Measurements from ENCODE around the gene PFDN1.

Gene PFDN1

GRCh38 chr5:140321796-140322195, 18.9 kb upstream of the PFDN1 start:
- no peak for DNase-seq (ENCODE audit: insufficient read length, low spot score)
- no peak for TF ChIP-seq POLR2A (IDR thresholded peaks at IDR 0.05; ENCODE audit: low read depth, low read length)
- FAIRE-seq, result no peak

- TF ChIP-seq POLR2A (IDR thresholded peaks at IDR 0.05; ENCODE audit: low read depth, low read length), result no peak
- no peak for DNase-seq (ENCODE audit: insufficient read length, low spot score)
- no peak for FAIRE-seq
Measured at GRCh38 chr5:140319833-140320232, 16.9 kb upstream of the PFDN1 start.

- FAIRE-seq (no peak), DNase-seq (ENCODE audit: insufficient read length, low spot score) (no peak)
- TF ChIP-seq POLR2A (IDR thresholded peaks at IDR 0.05; ENCODE audit: low read depth, low read length), result no peak
Measured at GRCh38 chr5:140318792-140319191, 15.9 kb upstream of the PFDN1 start.

GRCh38 chr5:140317859-140318258, 15.0 kb upstream of the PFDN1 start:
- FAIRE-seq (no peak), DNase-seq (ENCODE audit: insufficient read length, low spot score) (no peak)

GRCh38 chr5:140312791-140313189, 9.9 kb upstream of the PFDN1 start:
- no peak for DNase-seq (ENCODE audit: insufficient read length, low spot score)
- FAIRE-seq, result no peak
- no peak for TF ChIP-seq POLR2A (IDR thresholded peaks at IDR 0.05; ENCODE audit: low read depth, low read length)

More at GRCh38 chr5:140317859-140318258, 15.0 kb upstream of the PFDN1 start:
- no peak for TF ChIP-seq POLR2A (IDR thresholded peaks at IDR 0.05; ENCODE audit: low read depth, low read length)

GRCh38 chr5:140312067-140312790, 9.3 kb upstream of the PFDN1 start:
- FAIRE-seq, result peak; percentile 94
- no peak for TF ChIP-seq POLR2A (IDR thresholded peaks at IDR 0.05; ENCODE audit: low read depth, low read length)
- DNase-seq (ENCODE audit: insufficient read length, low spot score), result peak; percentile 32

GRCh38 chr5:140311011-140311467, 8.1 kb upstream of the PFDN1 start:
- FAIRE-seq (peak; percentile 27), DNase-seq (ENCODE audit: insufficient read length, low spot score) (no peak)

GRCh38 chr5:140310434-140310833, 7.5 kb upstream of the PFDN1 start:
- DNase-seq (ENCODE audit: insufficient read length, low spot score) (no peak), FAIRE-seq (no peak)
- TF ChIP-seq POLR2A (IDR thresholded peaks at IDR 0.05; ENCODE audit: low read depth, low read length), result no peak

More at GRCh38 chr5:140311011-140311467, 8.1 kb upstream of the PFDN1 start:
- no peak for TF ChIP-seq POLR2A (IDR thresholded peaks at IDR 0.05; ENCODE audit: low read depth, low read length)

- FAIRE-seq, result no peak
- no peak for TF ChIP-seq POLR2A (IDR thresholded peaks at IDR 0.05; ENCODE audit: low read depth, low read length)
- no peak for DNase-seq (ENCODE audit: insufficient read length, low spot score)
Measured at GRCh38 chr5:140309706-140310249, 6.9 kb upstream of the PFDN1 start.

- no peak for FAIRE-seq
- no peak for TF ChIP-seq POLR2A (IDR thresholded peaks at IDR 0.05; ENCODE audit: low read depth, low read length)
Measured at GRCh38 chr5:140305471-140305870, 2.6 kb upstream of the PFDN1 start.

GRCh38 chr5:140303966-140304365, 1.1 kb upstream of the PFDN1 start:
- FAIRE-seq (no peak), DNase-seq (ENCODE audit: insufficient read length, low spot score) (no peak)
- TF ChIP-seq POLR2A (IDR thresholded peaks at IDR 0.05; ENCODE audit: low read depth, low read length), result no peak

More at GRCh38 chr5:140305471-140305870, 2.6 kb upstream of the PFDN1 start:
- no peak for DNase-seq (ENCODE audit: insufficient read length, low spot score)

- no peak for FAIRE-seq
- no peak for DNase-seq (ENCODE audit: insufficient read length, low spot score)
- TF ChIP-seq POLR2A (IDR thresholded peaks at IDR 0.05; ENCODE audit: low read depth, low read length), result no peak
Measured at GRCh38 chr5:140301136-140301535, 1.8 kb downstream of the PFDN1 start.

- DNase-seq (ENCODE audit: insufficient read length, low spot score) (no peak), FAIRE-seq (no peak)
- TF ChIP-seq POLR2A (IDR thresholded peaks at IDR 0.05; ENCODE audit: low read depth, low read length), result no peak
Measured at GRCh38 chr5:140299056-140299455, 3.8 kb downstream of the PFDN1 start.

GRCh38 chr5:140298183-140298601, 4.7 kb downstream of the PFDN1 start:
- DNase-seq (ENCODE audit: insufficient read length, low spot score) (no peak), FAIRE-seq (peak; percentile 87)
- TF ChIP-seq POLR2A (IDR thresholded peaks at IDR 0.05; ENCODE audit: low read depth, low read length), result no peak

- DNase-seq (ENCODE audit: insufficient read length, low spot score) (no peak), FAIRE-seq (no peak)
- TF ChIP-seq POLR2A (IDR thresholded peaks at IDR 0.05; ENCODE audit: low read depth, low read length), result no peak
Measured at GRCh38 chr5:140297283-140297682, 5.6 kb downstream of the PFDN1 start.

Data from H54 (cell line).